H1 (cell line): ENCODE data around the gene MAGI1. TPM values are rescaled to one million over a fixed set of nuclear protein-coding genes. Genes with fewer than 3 reads are reported as not detected.

Experiments used
- CTCF ChIA-PET: fragments of 300-600 bp; sonication (Branson Sonifier 250); formaldehyde crosslinking; loops from one replicate; lab custom pipeline; 2021; ENCODE audit not compliant: partially characterized antibody; lab: Charles Lee
- POLR2A ChIA-PET: fragments of 300-600 bp; sonication (Branson Sonifier 250); formaldehyde crosslinking; loops from one replicate; lab custom pipeline; 2021; ENCODE audit warnings: inconsistent platforms; ENCODE audit not compliant: partially characterized antibody; lab: Charles Lee
- DNase-seq, 2 experiments: peaks; one replicate each; pipeline versions ENCODE4 v3.0.0 to v3.0.0-alpha.2; 2010 to 2022; ENCODE audit warnings: low spot score in 2 of 2, low read depth in 1 of 2, mixed read lengths in 1 of 2
- FAIRE-seq: peaks from 2 replicates; lab custom pipeline; 2011; peaks lifted over from hg19 to GRCh38; lab: Jason Lieb, UNC
- H2AFZ ChIP-seq: 2 replicates; pipeline ENCODE4 v1.8.1; 2012; ENCODE audit warnings: low read length, inconsistent platforms
- H2AK5ac ChIP-seq: 2 replicates; pipeline ENCODE4 v1.6.1; 2013; ENCODE audit warnings: low read depth, low read length
- H2BK120ac ChIP-seq: replicated peaks from 2 replicates; pipeline ENCODE3; 2013; ENCODE audit warnings: low read depth, low read length, inconsistent platforms
- H2BK12ac ChIP-seq: 2 replicates; pipeline ENCODE4 v1.6.1; 2013; ENCODE audit warnings: low read depth, low read length
- H2BK15ac ChIP-seq: 2 replicates; pipeline ENCODE4 v1.6.1; 2013; ENCODE audit warnings: low read length
- H2BK20ac ChIP-seq: 2 replicates; pipeline ENCODE4 v1.6.1; 2013; ENCODE audit warnings: low read length
- H2BK5ac ChIP-seq: 2 replicates; pipeline ENCODE4 v1.6.1; 2013; ENCODE audit warnings: low read depth, low read length
- H3K14ac ChIP-seq: 2 replicates; pipeline ENCODE4 v1.6.1; 2013; ENCODE audit warnings: inconsistent platforms; ENCODE audit not compliant: insufficient read length
- H3K18ac ChIP-seq: 2 replicates; pipeline ENCODE4 v1.6.1; 2013; ENCODE audit warnings: low read length; ENCODE audit errors: extremely low read depth
- H3K23ac ChIP-seq: 2 replicates; pipeline ENCODE4 v1.6.1; 2013; ENCODE audit warnings: inconsistent platforms; ENCODE audit not compliant: insufficient read length
- H3K23me2 ChIP-seq: 2 replicates; pipeline ENCODE4 v1.6.1; 2013; ENCODE audit warnings: low read depth, low read length
- H3K27ac ChIP-seq: 2 replicates; pipeline ENCODE4 v1.6.1; 2011; ENCODE audit warnings: low read depth, low read length, inconsistent platforms
- H3K27me3 ChIP-seq, 4 experiments: replicated peaks in 1 of 4; 1 replicate in 1 of 4; 2 replicates in 3 of 4; pipeline versions ENCODE4 v1.6.1 to v1.8.1; 2011 to 2013; ENCODE audit warnings: low read length in 3 of 4, mild to moderate bottlenecking in 3 of 4, inconsistent platforms in 2 of 4, mixed read lengths in 2 of 4, moderate library complexity in 1 of 4; ENCODE audit not compliant: control insufficient read depth in 3 of 4, insufficient read depth in 3 of 4; ENCODE audit errors: extremely low read depth in 1 of 4
- H3K36me3 ChIP-seq, 4 experiments: 2 replicates each; pipeline versions ENCODE4 v1.6.1 to v1.8.1; 2011 to 2013; ENCODE audit warnings: mild to moderate bottlenecking in 4 of 4, low read length in 3 of 4, moderate library complexity in 2 of 4, control low read depth in 1 of 4, inconsistent platforms in 1 of 4; ENCODE audit not compliant: insufficient read depth in 4 of 4, control insufficient read depth in 2 of 4
- H3K4ac ChIP-seq: replicated peaks from 2 replicates; pipeline ENCODE3; 2013; ENCODE audit warnings: low read length, low read depth, mixed read lengths, inconsistent platforms; ENCODE audit not compliant: insufficient read length
- H3K4me1 ChIP-seq, 4 experiments: replicated peaks in 1 of 4; 1 replicate in 1 of 4; 2 replicates in 3 of 4; pipeline versions ENCODE4 v1.6.1 to v1.8.1; 2011 to 2013; ENCODE audit warnings: low read length in 3 of 4, inconsistent platforms in 2 of 4, mixed read lengths in 1 of 4; ENCODE audit not compliant: insufficient read depth in 4 of 4, control insufficient read depth in 3 of 4
- H3K4me2 ChIP-seq, 2 experiments: 2 replicates each; pipeline versions ENCODE4 v1.6.1 to v1.8.1; 2011 to 2013; ENCODE audit warnings: low read depth in 2 of 2, low read length in 2 of 2, control low read depth in 1 of 2, inconsistent platforms in 1 of 2, mild to moderate bottlenecking in 1 of 2; ENCODE audit not compliant: insufficient read depth in 1 of 2
- H3K4me3 ChIP-seq, 4 experiments: fragments of 200-600, 300-600 bp in 1 of 4; sonication (generic), shearing (Covaris generic), sonication (Bioruptor Twin) in 1 of 4; 2 replicates each; pipeline versions ENCODE4 v1.5.1 to v1.8.1; 2011 to 2016; ENCODE audit warnings: low read length in 4 of 4, low read depth in 3 of 4, control low read depth in 2 of 4, inconsistent platforms in 2 of 4, mild to moderate bottlenecking in 2 of 4, mixed read lengths in 1 of 4, moderate library complexity in 1 of 4; ENCODE audit not compliant: insufficient read depth in 2 of 4; ENCODE audit errors: extremely low read depth in 1 of 4
- H3K56ac ChIP-seq: replicated peaks from 2 replicates; pipeline ENCODE3; 2013; ENCODE audit warnings: low read depth, mild to moderate bottlenecking, mixed read lengths, low read length, inconsistent platforms; ENCODE audit not compliant: insufficient read length
- H3K79me1 ChIP-seq: 2 replicates; pipeline ENCODE4 v1.6.1; 2013; ENCODE audit warnings: low read depth, low read length, control low read depth
- H3K79me2 ChIP-seq, 2 experiments: 2 replicates each; pipeline versions ENCODE4 v1.6.1 to v1.8.1; 2012 to 2013; ENCODE audit warnings: low read length in 2 of 2, mild to moderate bottlenecking in 2 of 2, inconsistent platforms in 1 of 2; ENCODE audit not compliant: insufficient read depth in 2 of 2, control insufficient read depth in 1 of 2
- H3K9ac ChIP-seq, 4 experiments: replicated peaks in 1 of 4; 1 replicate in 1 of 4; 2 replicates in 3 of 4; pipeline versions ENCODE4 v1.6.1 to v1.8.1; 2011 to 2013; ENCODE audit warnings: low read depth in 3 of 4, low read length in 3 of 4, control low read depth in 2 of 4, mild to moderate bottlenecking in 2 of 4, moderate library complexity in 2 of 4, inconsistent platforms in 1 of 4; ENCODE audit errors: extremely low read depth in 1 of 4
- H3K9me3 ChIP-seq, 2 experiments: 2 replicates each; pipeline versions ENCODE4 v1.6.1 to v1.8.1; 2012 to 2013; ENCODE audit warnings: mild to moderate bottlenecking in 2 of 2, moderate library complexity in 2 of 2, control low read depth in 1 of 2, inconsistent platforms in 1 of 2, low read depth in 1 of 2, low read length in 1 of 2, mixed read lengths in 1 of 2; ENCODE audit not compliant: insufficient read depth in 2 of 2
- H4K20me1 ChIP-seq, 2 experiments: replicated peaks in 1 of 2; 2 replicates each; pipeline versions ENCODE3 to v1.8.1; 2011 to 2013; ENCODE audit warnings: inconsistent platforms in 2 of 2, low read length in 2 of 2, mild to moderate bottlenecking in 1 of 2; ENCODE audit not compliant: insufficient read depth in 2 of 2, control insufficient read depth in 1 of 2
- H4K5ac ChIP-seq: 2 replicates; pipeline ENCODE4 v1.6.1; 2013; ENCODE audit warnings: low read length, low read depth, mixed read lengths, inconsistent platforms; ENCODE audit not compliant: insufficient read length
- H4K8ac ChIP-seq: 2 replicates; pipeline ENCODE4 v1.8.0; 2013; ENCODE audit warnings: mild to moderate bottlenecking, moderate library complexity, low read length, inconsistent platforms; ENCODE audit not compliant: insufficient read depth; ENCODE audit errors: extremely low read depth
- H4K91ac ChIP-seq: replicated peaks from 2 replicates; pipeline ENCODE3; 2013; ENCODE audit warnings: low read length, mixed read lengths, inconsistent platforms; ENCODE audit not compliant: insufficient read length
- CHD2 ChIP-seq: IDR thresholded peaks from 2 replicates; pipeline ENCODE4 v1.6.1; 2012; ENCODE audit warnings: low read length, improper control_type of control experiment
- CTCF ChIP-seq, 3 experiments: IDR thresholded peaks; 1 replicate in 2 of 3; 2 replicates in 1 of 3; pipeline versions ENCODE4 v1.5.1 to v1.6.1; 2011; ENCODE audit warnings: low read length in 3 of 3, mild to moderate bottlenecking in 3 of 3, inconsistent platforms in 2 of 3, low read depth in 1 of 3, moderate library complexity in 1 of 3; ENCODE audit not compliant: insufficient read depth in 1 of 3; ENCODE audit errors: control extremely low read depth in 1 of 3
- KDM1A ChIP-seq: fragments of 200-600, 300-600 bp; sonication (generic); IDR thresholded peaks from 2 replicates; pipeline ENCODE4 v1.7.1; 2016; ENCODE audit warnings: mild to moderate bottlenecking, low read length, borderline replicate concordance
- KDM5A ChIP-seq: fragments of 200-600 bp; IDR thresholded peaks from 2 replicates; pipeline ENCODE4 v1.7.1; 2012; ENCODE audit warnings: mild to moderate bottlenecking, low read length, inconsistent platforms, mixed read lengths
- NANOG ChIP-seq: IDR thresholded peaks from 2 replicates; pipeline ENCODE4 v1.6.1; 2011; ENCODE audit warnings: low read length, low read depth, mild to moderate bottlenecking, inconsistent platforms; ENCODE audit not compliant: insufficient read depth, poor library complexity, severe bottlenecking
- POU5F1 ChIP-seq: IDR thresholded peaks from 2 replicates; pipeline ENCODE4 v1.6.1; 2011; ENCODE audit warnings: low read depth, mild to moderate bottlenecking, low read length, moderate library complexity
- RBBP5 ChIP-seq: IDR thresholded peaks from 2 replicates; pipeline ENCODE4 v1.7.1; 2012; ENCODE audit warnings: low read depth, mild to moderate bottlenecking, inconsistent platforms, low read length, moderate library complexity, borderline replicate concordance
- SIN3A ChIP-seq, 2 experiments: IDR thresholded peaks in 1 of 2; conservative IDR thresholded peaks in 1 of 2; 2 replicates each; pipeline ENCODE4 v1.6.1; 2011 to 2012; ENCODE audit warnings: low read length in 2 of 2, improper control_type of control experiment in 1 of 2, low read depth in 1 of 2, mild to moderate bottlenecking in 1 of 2
- SUZ12 ChIP-seq: fragments of 200-600 bp; sonication (generic); IDR thresholded peaks from 2 replicates; pipeline ENCODE4 v1.6.1; 2012; ENCODE audit warnings: mild to moderate bottlenecking, inconsistent platforms, low read length, moderate library complexity, mixed read lengths
- TBP ChIP-seq: IDR thresholded peaks from 2 replicates; pipeline ENCODE4 v1.6.1; 2011; ENCODE audit warnings: low read depth, low read length, improper control_type of control experiment
- TCF12 ChIP-seq: IDR thresholded peaks from 2 replicates; pipeline ENCODE4 v1.6.1; 2011; ENCODE audit warnings: low read depth, mild to moderate bottlenecking, low read length
- WGBS, 2 experiments: shearing (Covaris generic) in 1 of 2; methylation state at CpG; one replicate each; pipeline versions ENCODE4 v1.1.6 to v1.1.7; 2013 to 2015; ENCODE audit warnings: low lambda C conversion rate in 2 of 2, mixed read lengths in 2 of 2, inconsistent platforms in 1 of 2, low coverage in 1 of 2, missing lambda C conversion rate in 1 of 2; ENCODE audit not compliant: insufficient replicate concordance in 2 of 2, insufficient coverage in 1 of 2, insufficient read length in 1 of 2; ENCODE audit errors: extremely low coverage in 1 of 2, missing lambda C conversion rate in 1 of 2; 5-methylcytosine and 5-hydroxymethylcytosine counted together
- polyA plus RNA-seq, 7 experiments: library from polyadenylated mRNA; depleted of rRNA in 3 of 7; stranded (reverse) in 5 of 7; unstranded in 2 of 7; fragments of >200 nt in 5 of 7; fragments of 200-250 nt in 2 of 7; gene quantifications; 1 replicate in 5 of 7; 2 replicates in 1 of 7; 4 replicates in 1 of 7; pipeline versions ENCODE4 v1.2.1 to v1.2.3, GENCODE V29; 2011 to 2013; ENCODE audit warnings: missing spikeins in 2 of 7, mixed read lengths in 2 of 7
- total RNA-seq: library from RNA; stranded (reverse); fragmentation: NEBNext Ultra II Directional; extraction: Animal tissue kit (Norgen Biotek cat#: 25700); gene quantifications from 2 replicates; pipeline ENCODE4 v1.2.1, GENCODE V29; 2021

MAGI1 gene
- total and polyA plus RNA-seq, 2 of the 8 experiments (the other 6 are each of a cell fraction or from before 2014, with no cell fraction given), result 19.8 to 78.0 TPM

- Histone ChIP-seq H3K18ac (no peak overlapping the region), H3K23me2 (no peaks in the 10 kb centered on the region), H3K36me3 (no peaks in the 10 kb centered on the region; a peak in 1 of 8 replicates), H3K23ac (no peak overlapping the region), H3K9me3 (no peaks in the 10 kb centered on the region), H3K79me1 (peaks cover 2% of the 10 kb centered on the region; the same call in 1 of the 2 replicates), H3K79me2 (0 out of 4 replicates have a peak, but pooled peaks cover 0 to 6% of the 10 kb centered on the region in 2 experiments), H3K56ac (no peak overlapping the region), H2BK120ac (no peak overlapping the region), H2AK5ac (no peak overlapping the region), H2BK12ac (no peak overlapping the region), H2BK5ac (no peak overlapping the region), H3K27ac (no peak overlapping the region), H4K5ac (no peak overlapping the region), H4K91ac (no peak overlapping the region), H2BK15ac (no peak overlapping the region), H4K20me1 (peaks cover 0 to 4% of the 10 kb centered on the region in 2 experiments), H3K4me1 (no peaks in the 10 kb centered on the region), H3K9ac (no peak overlapping the region), H2AFZ (no peak overlapping the region), H3K27me3 (no peaks in the 10 kb centered on the region), H3K14ac (no peak overlapping the region), H3K4me3 (no peak overlapping the region), H2BK20ac (no peak overlapping the region), H4K8ac (no peak overlapping the region), H3K4me2 (no peak overlapping the region), H3K4ac (no peak overlapping the region)
- no peak for FAIRE-seq
- ChIA-PET CTCF (interaction anchor here (0.8 to 1.2 kb wide), 3 partner anchors 13 to 51 kb away, joined by 3 read pairs; no protein-coding TSS in a partner anchor), POLR2A (no interaction called here)
- no peak for DNase-seq
- WGBS, 2 experiments, result 88% methylated on average over 2 of the region's 2 CpGs; no CpG with 5 or more reads in 1 of the 2 experiments
- TF ChIP-seq TBP (no peak), POU5F1 (no peak), SIN3A (conservative IDR thresholded peaks at IDR 0.05 in 1 of 2, IDR thresholded peaks at IDR 0.05 in 1 of 2; ENCODE audit: low read depth in 1 of 2, low read length in 2 of 2) (no peak), CTCF (IDR thresholded peaks at IDR 0.05; ENCODE audit: control extremely low read depth in 1 of 3, insufficient read depth in 1 of 3, low read depth in 1 of 3, low read length in 3 of 3) (no peak), RBBP5 (no peak), TCF12 (no peak), KDM1A (no peak), KDM5A (no peak), NANOG (no peak), CHD2 (no peak), SUZ12 (no peak)
These were observed 194.3 kb downstream of the MAGI1 start for GRCh38 chr3:65844370-65844769.
